Measurements from ENCODE around the gene SUPT3H.

Gene SUPT3H

DNA sequence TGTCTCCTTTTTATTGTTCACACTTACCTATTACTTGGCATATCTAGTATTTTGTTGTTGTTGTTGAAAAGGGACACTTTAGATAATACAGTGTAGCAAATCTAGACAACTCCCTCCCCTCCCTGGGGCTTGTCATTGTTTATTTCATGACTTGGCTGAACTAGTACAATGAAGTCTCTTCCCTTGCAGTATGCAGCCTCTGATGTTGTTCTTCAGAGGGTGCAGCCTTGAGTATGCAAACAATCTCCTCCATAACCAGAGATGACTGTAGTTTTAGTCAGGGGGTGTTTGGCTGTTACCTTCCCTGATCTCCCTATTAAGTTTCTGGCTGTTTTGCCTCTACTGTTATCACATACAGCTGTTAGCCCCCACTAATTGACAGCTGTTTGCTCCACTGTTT, 365.0 kb downstream of the SUPT3H start:
- no peak for TF ChIP-seq CTCF (conservative IDR thresholded peaks at IDR 0.05)
- H3K27ac ChIP-seq = no peak overlapping the region

- no peak for TF ChIP-seq CTCF (conservative IDR thresholded peaks at IDR 0.05)
Measured at GRCh38 chr6:45009576-45009975, 368.2 kb downstream of the SUPT3H start.

GRCh38 chr6:45006893-45007292, 370.8 kb downstream of the SUPT3H start:
- H3K27ac ChIP-seq = no peak overlapping the region
- TF ChIP-seq CTCF (conservative IDR thresholded peaks at IDR 0.05) = no peak

More at GRCh38 chr6:45009576-45009975, 368.2 kb downstream of the SUPT3H start:
- H3K27ac ChIP-seq = no peak overlapping the region

- no peak overlapping the region for H3K27ac ChIP-seq
Measured at GRCh38 chr6:45003961-45004360, 373.8 kb downstream of the SUPT3H start.

DNA sequence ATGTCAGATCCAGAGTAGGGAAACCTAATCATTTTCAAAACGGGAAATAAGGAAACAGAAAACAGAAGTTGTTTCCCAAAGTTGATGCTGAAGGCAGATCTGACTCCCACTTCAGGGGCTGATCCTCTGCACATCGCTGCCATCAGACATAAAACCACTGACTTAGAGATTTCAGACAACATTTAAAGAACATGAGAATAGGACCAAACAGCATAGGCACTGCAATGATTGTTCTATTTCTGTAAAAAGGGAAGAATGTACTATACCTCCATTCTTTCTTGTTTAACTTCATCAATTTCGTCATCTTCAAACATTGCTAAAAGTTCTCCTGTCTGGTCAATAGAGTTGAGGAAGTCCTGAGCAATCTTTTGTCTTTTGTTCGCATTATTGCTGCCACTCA, 374.3 kb downstream of the SUPT3H start:
- H3K27ac ChIP-seq = no peak overlapping the region
- TF ChIP-seq CTCF (conservative IDR thresholded peaks at IDR 0.05) = no peak

More at GRCh38 chr6:45003961-45004360, 373.8 kb downstream of the SUPT3H start:
- TF ChIP-seq CTCF (conservative IDR thresholded peaks at IDR 0.05) = no peak

DNA sequence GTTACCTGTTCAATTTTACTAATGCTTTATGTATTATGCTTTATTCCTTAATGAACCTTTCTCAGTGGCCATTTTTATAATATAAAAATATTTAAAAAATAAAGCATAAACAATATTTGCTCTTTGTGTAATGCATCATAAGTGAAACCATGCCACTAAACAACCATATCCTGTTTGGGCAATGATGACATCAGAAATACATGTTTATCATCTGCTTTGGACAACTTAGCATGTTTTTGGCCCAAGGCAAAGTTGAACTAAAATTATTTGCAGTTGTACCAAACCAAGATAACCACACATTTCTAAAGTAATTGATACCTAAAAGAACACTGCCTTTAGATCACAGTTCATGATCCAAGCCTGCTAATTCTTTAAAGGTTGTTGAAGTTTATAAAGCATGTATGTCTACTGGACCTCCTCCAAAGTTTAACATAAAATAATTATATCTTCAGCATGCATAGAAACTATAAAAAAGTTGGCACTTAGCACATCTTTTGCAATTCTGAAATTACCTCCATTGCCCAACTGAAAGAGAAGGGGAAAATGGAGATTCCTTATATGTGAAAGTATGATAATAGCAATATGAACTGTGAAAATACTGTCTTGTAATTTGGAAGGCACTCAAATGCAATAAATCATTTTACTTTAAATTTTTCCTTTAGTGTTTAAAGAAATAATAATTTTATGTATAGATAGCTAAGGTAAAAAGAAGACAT, 375.2 kb downstream of the SUPT3H start:
- H3K27ac ChIP-seq = no peak overlapping the region
- TF ChIP-seq CTCF (conservative IDR thresholded peaks at IDR 0.05) = no peak

GRCh38 chr6:45001663-45002062, 376.1 kb downstream of the SUPT3H start:
- H3K27ac ChIP-seq = no peak overlapping the region
- no peak for TF ChIP-seq CTCF (conservative IDR thresholded peaks at IDR 0.05)

All from VCaP (cell line).